Transverse colon (tissue), 4 donors: ENCODE measurements around the gene SLIT3. TPM values are rescaled to one million over a fixed set of nuclear protein-coding genes. Genes with fewer than 3 reads are reported as not detected.

Source experiments
- DNase-seq: peaks from one replicate; pipeline ENCODE4 v3.0.0-alpha.2; 2019
- H3K27ac ChIP-seq, 4 donors: fragments of 200-600 bp; sonication (generic); 2 replicates each; pipeline ENCODE4 v1.5.1; 2016 to 2018; ENCODE audit warnings: inconsistent platforms in 4 of 4
- H3K27me3 ChIP-seq: fragments of 200-600 bp; sonication (generic); 2 replicates; pipeline ENCODE4 v1.5.1; 2017; ENCODE audit warnings: inconsistent platforms
- H3K36me3 ChIP-seq, 4 donors: fragments of 200-600 bp; sonication (generic); 2 replicates each; pipeline ENCODE4 v1.5.1; 2017 to 2019; ENCODE audit warnings: inconsistent platforms in 4 of 4
- H3K4me1 ChIP-seq, 4 donors: fragments of 200-600 bp; sonication (generic); 2 replicates each; pipeline ENCODE4 v1.5.1; 2017 to 2020; ENCODE audit warnings: inconsistent platforms in 4 of 4
- H3K4me3 ChIP-seq, 4 donors: fragments of 200-600 bp; sonication (generic); 1 replicate in 1 of 4; 2 replicates in 3 of 4; pipeline versions ENCODE4 v1.5.1 to v1.6.1; 2017 to 2019; ENCODE audit warnings: inconsistent platforms in 4 of 4
- H3K9me3 ChIP-seq, 2 donors: fragments of 200-600 bp; sonication (generic); 2 replicates each; pipeline ENCODE4 v1.5.1; 2017 to 2019; ENCODE audit warnings: inconsistent platforms in 2 of 2
- EP300 ChIP-seq: sonication (generic); formaldehyde crosslinking; IDR thresholded peaks from one replicate; pipeline ENCODE4 v1.6.1; 2017; ENCODE audit warnings: antibody characterized with exemption, low read depth
- POLR2A ChIP-seq: fragments of 450-650 bp; IDR thresholded peaks from one replicate; pipeline ENCODE4 v1.6.1; 2016; ENCODE audit warnings: antibody characterized with exemption, mild to moderate bottlenecking, moderate library complexity
- POLR2AphosphoS5 ChIP-seq, 3 donors: sonication (generic); formaldehyde crosslinking; IDR thresholded peaks; one replicate each; pipeline ENCODE4 v1.6.1; 2016; ENCODE audit warnings: antibody characterized with exemption in 3 of 3
- WGBS, 2 donors: methylation state at CpG; one replicate each; pipeline ENCODE4 v1.1.5; 2018; ENCODE audit warnings: low coverage in 1 of 2; 5-methylcytosine and 5-hydroxymethylcytosine counted together
- in situ Hi-C, 4 donors: fragments of 200-750 bp; cut with MboI; loops; one replicate each; pipeline versions ENCODE4 v1.15.0 to v1.15.1; 2017; ENCODE audit warnings: low sequenced_read_pairs in 3 of 4, low pct_ligation_motif_present in 1 of 4, low pct_unique_long_range_greater_than_20kb in 1 of 4
- intact Hi-C: fragments of 100-400 bp; cut with DNase I; formaldehyde crosslinking; loops from one replicate; pipeline ENCODE4 v1.15.1; 2023; ENCODE audit warnings: low total_unique reads
- total RNA-seq, 4 donors: library from RNA; depleted of rRNA; stranded (reverse); fragments of >200 nt; gene quantifications; one replicate each; pipeline ENCODE4 v1.1.0, GENCODE V29; 2016
- TF ChIP-seq, protein P1 (sequence below), 5 experiments: fragments of 200-600 bp in 3 of 5; fragments of 450-650 bp in 2 of 5; sonication (generic) in 3 of 5; IDR thresholded peaks; 1 replicate in 2 of 5; 2 replicates in 3 of 5; pipeline ENCODE4 v1.5.1; 2016 to 2017; ENCODE audit warnings: antibody characterized with exemption in 5 of 5, inconsistent platforms in 3 of 5, mild to moderate bottlenecking in 2 of 5, moderate library complexity in 1 of 5

The SLIT3 gene
- total RNA-seq, 4 donors from 2014 or later = 6.7 to 60.5 (median 9.6) TPM

DNA sequence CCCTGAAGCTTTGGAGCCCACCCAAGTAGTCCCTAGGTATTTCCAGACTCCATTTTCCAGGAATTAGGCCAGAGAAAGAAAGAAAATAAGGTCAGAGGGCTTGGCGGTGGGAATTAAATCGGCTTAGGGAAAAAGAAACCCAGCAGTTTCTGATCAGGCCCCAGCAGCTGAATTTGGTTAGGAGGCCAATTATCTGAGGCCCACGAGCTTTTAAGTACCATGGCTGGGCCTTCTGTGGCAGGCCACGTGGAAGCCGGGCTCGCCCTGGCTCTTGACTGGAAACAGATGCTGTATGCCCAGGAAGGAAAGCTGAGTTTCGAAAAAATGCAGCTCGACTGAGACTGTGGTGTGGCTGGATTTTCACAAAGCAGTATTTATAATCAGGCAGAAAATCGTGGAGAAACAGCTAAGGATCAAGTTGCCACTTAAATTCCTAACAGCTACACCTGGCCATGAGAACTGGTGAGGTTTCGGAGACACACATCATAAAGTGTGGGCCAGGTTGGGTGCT, 646.7 kb downstream of the SLIT3 start:
- H3K9me3 ChIP-seq = no peaks in the 10 kb centered on the region
- TF ChIP-seq POLR2A (no peak), EP300 (no peak), POLR2AphosphoS5 (IDR thresholded peaks at IDR 0.05) (no peak)
- TF ChIP-seq, protein P1, sequence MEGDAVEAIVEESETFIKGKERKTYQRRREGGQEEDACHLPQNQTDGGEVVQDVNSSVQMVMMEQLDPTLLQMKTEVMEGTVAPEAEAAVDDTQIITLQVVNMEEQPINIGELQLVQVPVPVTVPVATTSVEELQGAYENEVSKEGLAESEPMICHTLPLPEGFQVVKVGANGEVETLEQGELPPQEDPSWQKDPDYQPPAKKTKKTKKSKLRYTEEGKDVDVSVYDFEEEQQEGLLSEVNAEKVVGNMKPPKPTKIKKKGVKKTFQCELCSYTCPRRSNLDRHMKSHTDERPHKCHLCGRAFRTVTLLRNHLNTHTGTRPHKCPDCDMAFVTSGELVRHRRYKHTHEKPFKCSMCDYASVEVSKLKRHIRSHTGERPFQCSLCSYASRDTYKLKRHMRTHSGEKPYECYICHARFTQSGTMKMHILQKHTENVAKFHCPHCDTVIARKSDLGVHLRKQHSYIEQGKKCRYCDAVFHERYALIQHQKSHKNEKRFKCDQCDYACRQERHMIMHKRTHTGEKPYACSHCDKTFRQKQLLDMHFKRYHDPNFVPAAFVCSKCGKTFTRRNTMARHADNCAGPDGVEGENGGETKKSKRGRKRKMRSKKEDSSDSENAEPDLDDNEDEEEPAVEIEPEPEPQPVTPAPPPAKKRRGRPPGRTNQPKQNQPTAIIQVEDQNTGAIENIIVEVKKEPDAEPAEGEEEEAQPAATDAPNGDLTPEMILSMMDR (IDR thresholded peaks at IDR 0.05) = no peak
- H3K27ac ChIP-seq = peak overlapping the region; percentile 79 to 85 (median 82)
- intact Hi-C loops (no loop called here), in situ Hi-C loops (loop anchor here in 1 of 4 donors (25.0 kb wide), 1 partner anchor 367 kb away; the partner anchor contains the start of gene WWC1)
- 58 to 90% methylated on average over 2 to 10 of the region's 10 CpGs for WGBS, 2 donors
- no peak for DNase-seq
- H3K36me3 ChIP-seq = no peaks in the 10 kb centered on the region
- peaks cover 10 to 64% (median 38%) of the 10 kb centered on the region in 4 donors for H3K4me1 ChIP-seq
- no peak overlapping the region for H3K4me3 ChIP-seq
- H3K27me3 ChIP-seq = no peaks in the 10 kb centered on the region

DNA sequence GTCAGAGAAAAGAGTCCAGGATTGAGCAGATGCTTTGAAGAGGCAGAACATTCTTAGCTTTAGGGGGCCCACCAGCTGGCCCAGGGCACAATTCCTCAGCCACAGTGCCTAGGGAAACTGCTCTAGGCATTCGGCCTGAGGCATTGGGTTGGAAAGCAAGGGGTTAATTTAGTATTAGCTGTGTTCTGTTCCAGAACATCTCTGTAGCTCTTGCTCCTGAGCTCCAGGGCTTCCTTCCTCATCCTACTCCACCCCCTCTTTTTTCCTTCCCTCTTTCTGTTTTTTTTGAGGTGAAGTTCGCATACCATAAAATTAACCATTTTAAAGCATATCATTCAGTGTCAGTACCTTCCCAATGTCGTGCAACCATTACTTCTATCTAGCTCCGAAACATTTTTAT, 647.3 kb downstream of the SLIT3 start:
- no peak for TF ChIP-seq EP300
- no peak for TF ChIP-seq POLR2AphosphoS5 (IDR thresholded peaks at IDR 0.05)
- no peak for TF ChIP-seq POLR2A
- TF ChIP-seq, protein P1 (IDR thresholded peaks at IDR 0.05) = no peak
- DNase-seq = no peak
- peak overlapping the region in 2 of 4 donors; percentile 80 to 85 for H3K27ac ChIP-seq
- peaks cover 7 to 59% (median 33%) of the 10 kb centered on the region in 4 donors for H3K4me1 ChIP-seq
- H3K4me3 ChIP-seq = no peak overlapping the region
- H3K9me3 ChIP-seq = no peaks in the 10 kb centered on the region
- no peaks in the 10 kb centered on the region for H3K36me3 ChIP-seq
- WGBS, 2 donors = 53 to 65% methylated on average over 3 to 4 of the region's 4 CpGs
- intact Hi-C loops (no loop called here), in situ Hi-C loops (loop anchor here in 1 of 4 donors (25.0 kb wide), 1 partner anchor 366 kb away; the partner anchor contains the start of gene WWC1)
- H3K27me3 ChIP-seq = no peaks in the 10 kb centered on the region

DNA sequence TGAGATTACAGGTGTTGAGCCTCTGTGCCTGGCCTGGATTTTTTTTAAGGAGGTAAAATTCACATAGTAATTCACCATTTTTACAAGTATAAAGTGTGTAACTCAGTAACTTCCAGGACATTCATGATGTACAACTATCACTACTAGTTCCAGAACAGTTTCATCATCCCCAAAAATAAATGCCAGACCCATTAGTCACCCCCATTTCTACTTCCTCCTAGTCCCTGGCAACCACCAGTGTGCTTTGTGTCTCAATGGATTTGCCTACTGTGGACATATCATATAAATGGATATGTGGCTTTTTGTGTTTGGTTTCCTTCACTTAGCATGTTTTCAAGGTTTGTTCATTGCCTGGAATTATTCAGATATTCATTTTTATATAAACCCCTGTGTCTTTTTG, 649.3 kb downstream of the SLIT3 start:
- DNase-seq = no peak
- TF ChIP-seq EP300 (no peak), POLR2AphosphoS5 (IDR thresholded peaks at IDR 0.05) (no peak), POLR2A (no peak)
- TF ChIP-seq, protein P1 (IDR thresholded peaks at IDR 0.05) = no peak
- no peaks in the 10 kb centered on the region for H3K36me3 ChIP-seq
- peaks cover 0 to 39% (median 17%) of the 10 kb centered on the region in 4 donors for H3K4me1 ChIP-seq
- no peak overlapping the region for H3K27ac ChIP-seq
- H3K9me3 ChIP-seq = no peaks in the 10 kb centered on the region
- intact Hi-C loops = no loop called here
- no peaks in the 10 kb centered on the region for H3K27me3 ChIP-seq
- in situ Hi-C loops = loop anchor here in 1 of 4 donors (25.0 kb wide), 1 partner anchor 364 kb away; the partner anchor contains the start of gene WWC1
- H3K4me3 ChIP-seq = no peak overlapping the region

DNA sequence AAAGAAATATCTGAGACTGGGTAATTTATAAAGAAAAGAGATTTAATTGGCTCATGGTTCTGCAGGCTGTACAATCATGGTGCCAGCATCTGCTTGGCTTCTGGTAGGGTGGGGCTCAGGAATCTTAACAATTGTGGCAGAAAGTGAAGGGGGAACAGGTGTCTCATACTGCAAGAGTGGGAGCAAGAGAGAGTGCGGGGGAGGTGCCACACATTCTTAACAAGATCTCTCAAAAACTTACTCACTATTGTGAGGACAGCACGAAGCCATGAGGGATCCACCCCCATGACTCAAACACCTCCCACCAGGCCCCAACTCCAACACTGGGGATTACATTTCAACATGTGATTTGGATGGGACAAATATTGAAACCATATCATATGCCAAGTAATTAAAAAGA, 651.6 kb downstream of the SLIT3 start:
- 92 to 94% methylated on average over 2 of the region's 2 CpGs for WGBS, 2 donors
- no peaks in the 10 kb centered on the region for H3K9me3 ChIP-seq
- H3K27ac ChIP-seq = no peak overlapping the region
- in situ Hi-C loops (no loop called here), intact Hi-C loops (no loop called here)
- TF ChIP-seq EP300 = no peak
- TF ChIP-seq POLR2AphosphoS5 (IDR thresholded peaks at IDR 0.05) = no peak
- TF ChIP-seq, protein P1 (IDR thresholded peaks at IDR 0.05) = no peak
- TF ChIP-seq POLR2A = no peak
- H3K36me3 ChIP-seq = no peaks in the 10 kb centered on the region
- peaks cover 0 to 30% (median 8%) of the 10 kb centered on the region in 4 donors for H3K4me1 ChIP-seq
- H3K27me3 ChIP-seq = no peaks in the 10 kb centered on the region
- DNase-seq = no peak
- H3K4me3 ChIP-seq = no peak overlapping the region
